NOMO-1 treated with DMSO at 0.1 percent for 48 hours (cell line): Measurements from ENCODE around the gene OTOP3.
"Not testable (repeated sequence)": the region's sequence is repeated elsewhere in the genome, so short reads cannot be mapped to it uniquely, and the experiment has no call there.

Source experiments
- DNase-seq: peaks from one replicate; lab custom pipeline; 2025; ENCODE audit not compliant: unreplicated experiment; lab: John Stamatoyannopoulos, UW

OTOP3 gene

DNA sequence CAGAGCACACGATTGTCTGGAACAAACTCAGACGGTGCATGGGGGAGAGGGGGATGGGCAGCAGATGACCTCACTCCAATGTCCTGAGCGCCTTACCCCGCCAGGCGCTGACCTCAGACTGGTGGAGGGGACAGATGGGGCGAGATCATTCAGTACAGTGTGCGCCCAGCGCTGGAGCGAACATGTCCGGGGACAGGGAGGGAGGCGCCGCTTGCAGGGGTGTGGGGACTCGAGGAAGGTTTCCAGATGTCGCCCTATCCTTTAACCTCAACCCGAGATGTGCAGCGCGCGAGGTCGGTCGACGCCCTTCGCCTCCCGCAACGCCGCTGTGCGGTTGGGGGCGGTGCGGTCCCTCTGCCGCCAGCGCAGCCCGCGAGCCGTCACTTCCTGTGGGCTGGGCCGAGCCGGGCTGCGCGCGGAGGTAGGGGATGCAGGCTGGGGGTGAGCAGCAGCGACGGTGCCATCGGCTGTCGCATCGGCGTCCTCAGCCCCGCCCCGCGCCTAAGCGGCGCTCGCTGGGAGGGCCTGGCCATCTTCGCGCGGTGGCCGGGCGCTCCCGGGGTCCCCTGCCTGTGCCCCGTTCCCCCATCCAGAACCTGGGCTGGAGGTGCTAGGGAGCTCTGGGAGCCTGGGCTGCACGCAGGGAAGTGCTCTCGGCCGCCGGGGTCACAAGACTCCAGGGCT is 46.4 kb downstream of the OTOP3 start:
- DNase-seq: peak; percentile 63

DNA sequence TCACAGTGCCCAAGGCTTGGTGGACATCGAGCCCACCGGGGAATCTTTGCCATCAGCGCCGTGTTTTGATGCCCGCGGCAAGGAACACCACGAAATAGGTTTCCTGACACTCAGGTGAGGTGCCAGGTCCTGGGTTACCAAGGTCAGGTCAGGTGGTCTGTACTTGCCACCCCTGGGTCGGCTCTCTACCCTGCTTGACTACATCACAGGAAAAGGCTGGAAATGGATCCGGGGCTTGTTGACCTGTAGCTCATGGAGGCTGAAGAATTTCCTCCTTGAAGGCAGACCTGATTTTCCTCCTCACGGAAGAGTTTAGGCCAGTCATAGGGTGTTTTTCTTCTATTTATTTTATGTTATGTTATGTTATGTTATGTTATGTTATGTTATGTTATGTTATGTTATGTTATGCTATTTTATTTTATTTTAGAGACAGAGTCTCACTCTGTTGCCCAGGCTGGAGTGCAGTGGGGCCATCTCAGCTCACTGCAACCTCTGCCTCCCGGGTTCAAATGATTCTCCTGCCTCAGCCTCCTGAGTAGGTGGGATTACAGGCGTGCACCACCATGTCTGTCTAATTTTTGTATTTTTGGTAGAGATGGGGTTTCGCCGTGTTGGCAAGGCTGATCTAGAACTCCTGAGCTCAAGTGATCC is 47.1 kb downstream of the OTOP3 start:
- DNase-seq: not testable (repeated sequence)

DNA sequence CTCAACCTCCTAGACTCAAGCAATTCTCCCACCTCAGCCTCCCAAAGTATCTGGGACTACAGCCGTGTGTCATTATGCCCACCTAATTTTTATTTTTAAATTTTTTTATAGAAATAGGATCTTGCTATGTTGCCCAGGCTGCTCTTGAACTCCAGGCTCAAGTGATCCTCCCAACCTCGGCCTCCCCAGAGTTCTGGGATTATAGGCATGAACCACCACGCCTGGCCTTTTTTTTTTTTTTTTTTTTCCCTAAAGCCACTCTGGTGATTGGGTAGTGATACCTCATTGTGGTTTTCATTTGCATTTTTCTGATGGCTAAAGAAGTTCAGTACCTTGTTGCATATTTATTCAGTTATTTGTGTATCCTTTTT is 50.5 kb downstream of the OTOP3 start:
- no peak for DNase-seq

DNA sequence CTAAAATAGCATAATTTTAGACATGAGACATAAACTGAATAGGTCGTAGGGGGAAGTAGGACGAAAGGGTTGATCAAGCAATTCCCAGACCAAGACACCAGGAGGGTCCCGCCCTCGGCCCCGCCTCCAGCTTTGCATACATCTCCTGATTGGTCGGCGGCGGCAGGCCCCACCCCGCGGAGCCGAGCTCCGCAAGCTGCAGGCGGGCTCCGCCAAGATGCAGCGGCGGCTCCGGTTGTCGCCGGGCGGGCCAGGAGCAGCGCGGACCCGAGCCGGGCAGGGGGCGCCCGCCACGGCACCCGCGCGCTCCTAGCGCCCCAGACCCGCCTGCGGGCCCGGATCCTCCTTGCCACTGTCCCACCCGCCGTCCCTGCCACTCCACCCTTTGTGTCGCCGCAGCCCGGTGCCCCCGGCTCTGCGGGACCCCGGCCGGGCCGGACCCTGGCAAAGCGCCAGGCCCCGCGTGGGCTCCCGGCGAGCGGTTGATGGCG is 51.8 kb downstream of the OTOP3 start, which contains the start of gene CDR2L:
Gene CDR2L, plus strand, starts transcription at position 215 of the 491 bp plus-strand sequence. CDS start 412 bp downstream, outside the sequence.
- peak; percentile 95 for DNase-seq

DNA sequence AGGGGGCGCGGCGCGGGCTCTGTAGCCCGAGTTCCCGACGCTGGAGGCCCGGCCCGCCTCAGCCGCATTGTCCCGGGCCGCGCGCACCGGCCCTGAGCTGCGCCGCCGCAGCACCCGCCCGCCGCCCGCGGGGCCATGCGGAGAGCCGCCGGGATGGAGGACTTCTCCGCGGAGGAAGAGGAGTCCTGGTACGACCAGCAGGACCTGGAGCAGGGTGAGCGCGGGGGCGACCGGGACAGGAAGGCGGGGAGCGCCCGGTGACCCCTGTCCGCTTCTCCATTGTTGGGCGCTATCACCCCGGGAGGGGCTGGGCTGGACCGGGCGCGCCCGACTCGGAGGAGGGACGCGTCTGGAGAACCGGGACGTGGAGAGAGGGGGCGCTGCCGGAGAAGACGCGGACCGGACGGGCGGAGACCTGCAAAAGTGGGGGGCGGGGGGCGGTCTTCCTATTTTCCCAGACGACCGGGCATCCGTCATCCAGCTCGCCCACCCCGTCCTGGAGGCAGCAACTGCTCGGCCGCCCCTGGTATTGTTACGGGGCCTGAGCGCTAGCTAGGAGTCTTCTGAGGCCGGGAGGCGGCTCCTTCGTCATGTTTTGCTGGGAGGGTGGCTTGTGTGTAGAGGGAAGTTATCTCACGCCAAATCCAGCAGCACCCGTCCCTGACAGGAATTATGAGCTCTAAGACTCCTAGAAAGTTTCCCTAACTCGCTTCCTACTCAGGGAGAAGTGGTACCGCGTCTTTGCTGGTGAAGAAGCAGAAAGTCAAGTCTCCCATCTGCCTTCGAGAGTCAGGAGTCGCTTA is 52.4 kb downstream of the OTOP3 start:
- no peak for DNase-seq

DNA sequence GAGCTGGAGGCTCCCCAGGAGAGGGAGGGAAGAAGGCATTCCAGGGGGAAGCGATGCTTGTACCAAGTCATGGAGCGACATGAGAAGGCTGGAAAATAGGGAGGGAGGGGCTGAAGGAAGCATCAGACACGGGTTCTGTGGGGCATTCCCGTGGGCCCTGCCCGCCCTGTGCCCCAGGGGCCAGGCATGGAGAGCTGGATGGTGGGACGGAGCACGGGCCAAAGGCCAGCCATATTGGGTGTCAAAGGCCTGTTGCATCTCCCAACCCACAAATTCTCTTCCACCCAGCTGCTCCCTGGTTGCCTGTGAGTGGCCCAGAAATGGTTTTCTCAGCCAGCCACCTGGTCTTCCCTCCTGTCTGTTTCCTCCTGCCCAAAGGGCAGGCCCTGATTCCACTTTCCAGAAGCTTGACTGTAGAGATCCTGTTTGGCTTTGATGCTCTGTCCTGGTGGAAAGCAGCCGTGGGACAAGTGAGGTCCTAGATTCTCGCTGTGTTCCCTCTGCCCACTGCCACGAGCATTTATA is 54.9 kb downstream of the OTOP3 start:
- DNase-seq: no peak

DNA sequence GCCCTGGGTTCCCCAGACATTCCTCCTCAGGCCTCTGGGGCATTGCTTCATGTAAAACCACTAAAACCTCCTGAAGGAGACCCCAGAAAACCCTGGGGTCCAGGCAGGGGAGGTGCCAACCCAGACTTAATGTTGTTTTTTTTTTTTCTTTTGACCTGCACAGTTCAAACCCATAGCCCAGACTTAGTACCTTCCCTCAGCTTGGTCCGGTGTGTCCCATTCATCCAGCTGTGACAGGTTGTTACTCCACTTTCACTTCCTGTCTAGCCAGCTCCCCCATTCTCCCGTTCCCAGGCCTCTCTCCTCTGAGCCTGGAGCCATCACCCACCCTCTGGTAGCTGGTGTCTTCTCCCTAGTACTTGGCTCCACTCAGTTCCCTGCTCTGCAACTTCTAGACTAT is 56.5 kb downstream of the OTOP3 start:
- no peak for DNase-seq

DNA sequence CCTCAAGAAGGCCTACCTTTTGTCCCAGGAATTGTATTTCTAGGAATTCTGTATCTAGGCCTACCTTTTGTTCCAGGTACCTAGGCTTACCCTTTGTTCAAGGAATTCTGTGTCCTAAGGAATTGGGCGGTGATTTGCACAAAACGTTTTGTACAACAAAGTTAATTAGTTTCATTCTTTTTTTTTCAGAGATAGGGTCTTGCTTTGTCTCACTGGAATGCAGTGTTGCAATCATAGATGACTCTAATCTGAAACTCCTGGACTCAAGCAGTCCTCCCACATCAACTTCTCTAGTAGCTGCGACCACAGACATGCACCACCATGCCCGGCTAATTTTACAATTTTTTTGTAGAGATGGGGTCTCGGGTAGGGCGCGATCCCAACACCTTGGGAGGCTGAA is 58.7 kb downstream of the OTOP3 start:
- DNase-seq: peak; percentile 46

DNA sequence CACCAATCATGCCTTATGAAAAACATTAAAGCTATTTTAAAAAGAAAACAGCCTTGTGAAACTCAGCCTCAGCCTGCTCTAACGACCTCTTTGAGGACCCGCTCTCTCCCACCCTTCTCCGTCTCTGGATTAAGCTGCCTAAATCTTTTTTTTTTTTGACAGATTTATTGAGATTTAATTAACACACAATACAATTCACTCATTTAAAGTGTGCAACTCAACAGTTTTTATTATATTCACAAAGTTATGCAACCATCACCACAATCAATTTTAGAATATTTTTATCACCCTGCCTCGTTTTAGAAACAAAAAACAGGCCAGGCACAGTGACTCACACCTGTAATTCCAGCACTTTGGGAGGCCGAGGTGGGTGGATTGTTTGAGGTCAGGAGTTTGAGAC is 60.1 kb downstream of the OTOP3 start:
- DNase-seq: peak; percentile 39

DNA sequence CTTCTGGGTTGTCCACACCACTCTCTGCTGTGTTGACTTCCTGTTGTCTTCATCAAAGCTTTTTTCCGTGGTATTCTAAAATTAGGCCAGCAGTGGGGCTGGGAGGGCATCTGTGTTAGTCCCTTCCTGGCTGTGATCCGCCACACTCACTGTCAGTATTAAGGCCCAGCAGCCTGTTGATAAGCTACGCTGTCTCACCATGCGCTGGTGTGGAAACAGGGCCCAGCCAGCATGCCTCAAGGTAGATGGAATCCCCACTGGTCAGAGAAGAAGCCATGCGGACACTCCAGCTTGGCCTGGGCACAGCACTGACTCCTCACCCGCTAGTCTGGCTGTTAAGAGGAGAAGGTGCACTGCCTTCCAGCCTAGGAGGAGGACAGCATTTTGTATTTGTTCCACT is 63.1 kb downstream of the OTOP3 start:
- no peak for DNase-seq

DNA sequence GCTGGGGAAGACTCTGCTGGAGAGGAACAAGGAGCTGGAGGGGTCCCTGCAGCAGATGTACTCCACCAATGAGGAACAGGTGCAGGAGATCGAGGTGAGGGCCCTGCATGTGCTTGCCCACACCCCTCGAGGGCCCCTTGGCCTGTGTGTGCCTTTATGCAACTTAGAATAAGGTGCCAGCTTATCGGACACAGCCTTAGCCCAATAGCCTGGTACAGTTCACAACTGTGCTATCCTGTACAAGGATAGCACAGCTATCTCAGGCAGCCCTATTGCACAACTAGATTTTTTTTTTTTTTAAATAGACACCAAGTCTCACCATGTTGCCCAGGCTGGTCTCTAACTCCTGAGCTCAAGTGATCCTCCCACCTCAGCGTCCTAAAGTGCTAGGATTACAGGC is 63.8 kb downstream of the OTOP3 start:
- no peak for DNase-seq
